HG03095 (cell line): ENCODE results near the gene DOCK11.
"Not testable (repeated sequence)": the region's sequence is repeated elsewhere in the genome, so short reads cannot be mapped to it uniquely, and the experiment has no call there.

Experiments used
- ATAC-seq: cut with Tn5 transposase; IDR thresholded peaks from one replicate; pipeline ENCODE4 v1.9.1; 2021; ENCODE audit warnings: moderate library complexity; ENCODE audit not compliant: unreplicated experiment

DOCK11 gene

GRCh38 chrX:118566359-118566758, 70.7 kb downstream of the DOCK11 start:
- no peak for ATAC-seq

DNA sequence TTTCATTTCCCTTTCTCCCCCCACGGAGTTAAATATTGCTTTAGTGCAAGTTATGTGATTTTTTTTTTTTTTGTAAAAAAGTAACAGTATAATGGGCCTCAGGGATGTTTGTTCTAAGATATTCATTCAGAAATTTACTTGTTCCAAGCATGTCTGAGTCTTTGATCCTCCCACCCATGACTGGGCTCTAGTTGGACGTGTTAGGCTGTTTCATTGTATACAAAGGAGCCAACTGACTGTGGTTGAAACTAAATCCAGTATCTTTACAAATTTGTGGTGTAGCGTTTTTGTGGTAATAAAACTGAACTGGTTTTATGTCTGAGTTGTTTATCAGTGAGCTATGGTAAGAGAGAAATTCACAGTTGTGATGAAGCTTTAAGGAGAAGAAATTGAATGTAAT, 74.1 kb downstream of the DOCK11 start:
- ATAC-seq: no peak

GRCh38 chrX:118570209-118570608, 74.6 kb downstream of the DOCK11 start:
- no peak for ATAC-seq

DNA sequence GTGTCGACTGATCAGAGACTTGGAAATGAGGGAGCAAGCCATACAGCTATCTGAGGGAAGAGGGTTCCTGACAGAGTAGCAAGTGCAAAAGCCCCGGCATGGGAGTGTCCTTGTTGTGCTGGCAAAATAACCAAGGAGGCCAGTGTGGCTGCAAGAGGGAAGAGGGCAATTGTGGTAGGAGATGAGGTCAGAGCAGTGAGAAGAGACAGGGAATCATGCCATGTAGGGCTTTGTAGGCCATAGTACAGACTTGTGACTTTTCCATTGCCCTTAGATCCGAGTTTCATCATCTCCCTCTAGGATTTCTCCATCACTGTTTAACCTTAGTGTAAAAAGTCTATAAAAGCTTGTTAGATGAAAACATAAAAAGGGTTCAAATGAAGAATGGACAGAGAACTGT, 76.2 kb downstream of the DOCK11 start:
- no peak for ATAC-seq

DNA sequence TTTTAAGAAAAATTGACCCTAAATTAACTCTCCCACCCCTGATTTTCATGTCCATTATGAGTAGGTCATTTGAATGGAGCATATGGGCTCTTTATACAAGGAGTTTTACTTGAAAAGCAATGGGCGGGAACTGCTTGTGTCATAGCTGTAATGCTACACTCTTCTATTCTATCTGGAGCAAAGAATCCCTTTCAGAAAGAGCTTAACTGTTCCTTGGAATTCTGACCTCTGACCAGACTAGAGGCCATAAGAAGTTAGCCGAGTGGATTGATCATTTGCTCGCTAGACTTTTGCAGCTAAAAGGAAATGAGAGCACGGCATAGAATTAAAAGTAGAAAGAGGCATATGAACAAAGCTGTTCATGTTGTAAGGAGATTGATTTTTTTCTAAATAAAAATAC, 79.1 kb downstream of the DOCK11 start:
- ATAC-seq: no peak

DNA sequence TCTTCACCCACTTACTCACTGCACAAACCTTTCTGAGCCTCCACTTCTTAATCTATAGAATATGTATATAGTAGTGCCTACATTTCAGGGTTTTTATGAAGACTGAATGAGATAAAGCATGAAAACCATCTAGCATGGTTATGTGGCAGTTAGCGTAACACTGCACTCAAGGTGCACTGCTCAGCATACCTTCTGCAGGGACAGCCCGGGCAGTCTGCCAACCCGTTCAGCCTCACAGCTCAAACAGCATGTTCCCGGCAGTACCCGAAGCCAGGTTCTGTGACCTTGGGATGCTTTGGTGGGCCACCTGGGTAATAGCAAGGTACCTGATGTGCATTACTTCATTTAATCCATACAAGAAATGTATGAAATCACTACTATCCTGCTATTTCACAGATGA, 81.4 kb downstream of the DOCK11 start:
- ATAC-seq: no peak

DNA sequence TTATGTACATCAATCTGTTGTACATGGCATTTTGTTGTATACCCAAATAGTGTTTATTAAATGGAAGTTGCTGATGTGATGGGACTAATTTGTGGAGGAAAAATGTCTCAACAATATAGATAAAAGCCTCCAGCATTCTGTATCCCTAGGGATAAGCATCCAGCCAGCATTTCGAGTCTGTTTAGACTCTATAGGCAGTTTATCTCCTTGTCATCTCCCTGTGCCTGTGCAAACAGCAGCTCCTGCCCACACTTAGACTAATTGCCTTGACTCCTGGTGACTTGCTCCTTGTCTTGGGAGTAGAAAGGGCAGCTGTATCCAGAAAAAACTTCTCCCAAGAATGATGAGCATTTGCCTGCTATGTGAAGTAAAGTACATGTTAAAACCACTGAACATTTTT, 83.8 kb downstream of the DOCK11 start:
- ATAC-seq: no peak

DNA sequence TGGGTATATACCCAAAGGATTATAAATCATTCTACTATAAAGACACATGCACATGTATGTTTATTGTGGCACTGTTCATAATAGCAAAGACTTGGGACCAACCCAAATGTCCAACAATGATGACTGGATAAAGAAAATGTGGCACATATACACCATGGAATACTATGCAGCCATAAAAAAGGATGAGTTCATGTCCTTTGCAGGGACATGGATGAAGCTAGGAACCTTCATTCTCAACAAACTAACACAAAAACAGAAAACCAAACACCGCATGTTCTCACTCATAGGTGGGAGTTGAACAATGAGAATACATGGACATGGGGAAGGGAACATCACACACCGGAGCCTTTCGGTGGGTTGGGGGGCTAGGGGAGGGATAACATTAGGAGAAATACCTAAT, 87.3 kb downstream of the DOCK11 start:
- not testable (repeated sequence) for ATAC-seq

DNA sequence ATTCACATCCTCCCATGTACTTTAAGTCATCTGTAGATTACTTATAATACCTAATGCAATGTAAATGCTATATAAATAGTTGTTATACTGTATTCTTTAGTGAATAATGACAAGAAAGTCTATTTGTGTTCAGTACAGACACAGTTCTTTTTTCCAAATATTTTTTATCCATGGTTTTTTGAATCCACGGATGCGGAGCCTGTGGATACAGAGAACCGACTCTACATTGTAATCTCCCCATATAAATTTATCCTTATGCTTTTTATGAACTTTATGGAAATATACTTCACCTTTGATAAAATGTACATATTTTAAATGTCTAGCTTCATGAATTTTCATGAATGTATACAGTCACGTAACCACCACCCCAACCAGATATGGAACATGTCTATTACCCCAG, 88.2 kb downstream of the DOCK11 start:
- no peak for ATAC-seq

- no peak for ATAC-seq
Observed at GRCh38 chrX:118585296-118585695, 89.7 kb downstream of the DOCK11 start.

- ATAC-seq: not testable (repeated sequence)
Observed at GRCh38 chrX:118586206-118586605, 90.6 kb downstream of the DOCK11 start.

DNA sequence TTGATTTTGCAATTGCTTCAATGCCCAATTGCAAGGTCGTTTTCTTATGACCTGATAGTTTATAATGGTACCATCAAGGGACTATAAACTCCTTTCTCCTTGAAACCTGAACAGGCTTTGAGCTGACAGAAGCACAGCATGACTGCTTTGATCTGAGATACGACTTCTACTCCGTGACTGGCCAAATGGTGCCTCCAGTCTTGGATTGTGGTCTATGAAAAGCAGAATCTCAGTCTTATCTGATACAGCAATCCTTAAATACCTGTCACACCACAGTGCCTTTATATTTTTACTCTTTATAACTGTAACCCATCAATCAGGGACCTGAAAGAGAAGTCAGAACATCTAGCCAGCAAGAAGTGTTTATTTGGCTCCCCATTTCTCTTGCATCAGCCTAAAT, 93.1 kb downstream of the DOCK11 start:
- ATAC-seq: no peak

GRCh38 chrX:118589227-118589626, 93.6 kb downstream of the DOCK11 start:
- no peak for ATAC-seq

- ATAC-seq: no peak
Observed at GRCh38 chrX:118593407-118593806, 97.8 kb downstream of the DOCK11 start.

GRCh38 chrX:118594697-118595420, 99.2 kb downstream of the DOCK11 start:
- no peak for ATAC-seq

DNA sequence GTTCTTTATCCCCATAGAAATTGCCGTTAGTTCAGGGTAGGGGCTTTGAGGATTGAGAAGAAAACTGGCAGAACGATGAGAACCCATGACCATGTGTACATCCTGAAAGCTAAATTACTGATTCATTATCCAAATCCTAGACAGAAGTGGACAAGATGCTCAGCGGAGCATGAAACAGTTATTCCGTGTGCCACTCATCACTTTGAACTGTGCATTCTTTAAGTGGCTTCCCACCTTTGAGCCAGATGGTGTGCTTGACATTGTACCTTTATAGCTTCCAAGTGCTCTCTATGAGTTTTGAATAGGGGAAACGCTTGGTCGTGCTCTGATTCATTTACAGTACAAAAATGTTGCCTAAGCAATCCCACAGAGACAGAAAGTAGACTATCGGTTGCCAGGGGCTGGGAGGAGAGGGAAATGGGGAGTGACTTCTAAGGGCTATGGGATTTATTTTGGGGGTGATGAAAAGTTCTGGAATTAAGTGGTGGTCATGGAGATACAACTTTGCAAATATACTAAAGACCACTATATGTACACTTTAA, 100.0 kb downstream of the DOCK11 start:
- ATAC-seq: no peak

- no peak for ATAC-seq
Observed at GRCh38 chrX:118596390-118596789, 100.8 kb downstream of the DOCK11 start.

GRCh38 chrX:118603981-118604380, 108.4 kb downstream of the DOCK11 start:
- no peak for ATAC-seq

DNA sequence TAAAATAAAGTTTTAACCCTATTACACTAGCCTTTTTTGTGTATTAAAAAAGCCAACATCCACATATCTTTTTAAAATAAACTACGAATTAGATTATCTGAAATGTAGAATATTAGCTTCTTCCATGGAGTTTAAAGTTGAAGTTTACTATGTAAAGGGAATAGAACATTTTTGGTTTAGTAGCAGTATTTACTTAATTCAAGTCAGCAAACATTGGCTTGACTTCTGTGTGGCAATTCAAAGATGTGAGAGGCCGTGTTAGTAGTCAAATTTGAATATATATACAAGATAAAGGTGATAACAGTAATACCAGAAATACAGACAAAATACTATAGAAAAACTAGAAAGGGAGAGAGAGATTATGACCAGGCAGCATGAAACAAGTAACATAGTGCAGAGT, 116.7 kb downstream of the DOCK11 start:
- ATAC-seq: no peak

DNA sequence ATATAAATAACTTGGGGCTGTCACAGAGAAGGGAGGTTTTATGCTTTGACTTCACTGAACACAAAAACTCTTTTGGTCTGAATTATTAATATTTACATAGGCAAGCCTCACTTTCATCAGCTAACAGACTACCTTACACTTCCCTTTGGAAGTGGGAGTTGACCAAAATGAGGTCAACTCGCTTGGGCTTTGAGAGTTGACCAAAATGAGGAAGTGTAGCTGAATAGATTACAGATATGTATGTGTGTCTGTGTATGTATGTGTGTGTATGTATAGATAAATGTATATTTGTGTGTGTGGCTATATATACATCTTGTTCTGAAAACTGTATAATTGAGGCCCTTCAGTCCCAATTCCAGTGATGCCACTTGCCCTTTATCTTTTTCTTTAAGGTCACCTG, 118.5 kb downstream of the DOCK11 start:
- ATAC-seq: no peak

GRCh38 chrX:118615141-118615540, 119.5 kb downstream of the DOCK11 start:
- no peak for ATAC-seq

- no peak for ATAC-seq
Observed at GRCh38 chrX:118621081-118621759, 125.6 kb downstream of the DOCK11 start.
